Skin of body (tissue), 2 donors: Measurements from ENCODE around the gene COG2. TPM values are rescaled to one million over a fixed set of nuclear protein-coding genes. Genes with fewer than 3 reads are reported as not detected.
"Not testable (repeated sequence)": the region's sequence is repeated elsewhere in the genome, so short reads cannot be mapped to it uniquely, and the experiment has no call there.

Source experiments
- DNase-seq: peaks from one replicate; lab custom pipeline; 2025; lab: John Stamatoyannopoulos, UW
- total RNA-seq: library from RNA; depleted of rRNA; stranded (reverse); fragments of >200 nt; gene quantifications from one replicate; pipeline ENCODE4 v1.2.3, GENCODE V29; 2014

Gene COG2
- total RNA-seq, 1 donor from 2014 or later, result 18.3 TPM

GRCh38 chr1:230626232-230626631, 16.0 kb upstream of the COG2 start:
- DNase-seq, result no peak

DNA sequence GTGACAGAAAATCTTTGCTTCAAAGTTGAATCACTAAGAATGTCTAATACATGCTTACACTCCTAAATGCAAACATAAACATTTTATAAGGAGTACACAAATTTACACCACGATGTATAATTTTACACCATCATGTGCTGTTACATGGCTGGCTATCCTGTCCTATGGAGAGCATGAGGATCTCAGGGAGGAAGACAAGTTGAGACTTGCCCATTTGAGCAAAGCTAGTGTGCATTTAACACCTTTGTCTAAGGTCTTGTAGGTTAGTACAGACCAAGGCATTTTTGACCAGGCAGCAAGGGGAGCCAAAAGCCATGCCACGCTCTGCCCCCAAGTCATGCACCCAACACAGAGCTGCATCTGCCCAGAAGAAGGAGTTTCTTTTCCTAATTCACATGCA, 14.5 kb upstream of the COG2 start:
- no peak for DNase-seq

DNA sequence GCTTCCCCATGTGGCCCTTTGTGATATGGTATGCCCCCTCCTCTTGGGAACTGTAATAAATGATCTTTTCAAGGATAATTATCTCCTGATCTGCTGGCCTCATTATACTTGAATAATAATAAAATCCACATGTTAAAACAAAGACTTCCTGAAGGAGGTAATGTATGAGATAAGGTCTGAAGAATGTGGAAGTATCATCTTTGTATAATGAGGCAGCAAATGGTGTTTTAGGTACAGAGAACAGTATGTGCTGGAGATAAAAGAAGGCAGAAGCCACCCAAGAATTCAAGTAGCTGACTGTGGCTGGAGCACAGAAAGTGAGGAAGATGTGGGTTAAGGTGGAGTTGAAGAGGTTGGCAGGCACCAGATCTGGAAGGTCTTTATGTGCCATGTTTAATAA, 12.8 kb upstream of the COG2 start:
- DNase-seq, result no peak

DNA sequence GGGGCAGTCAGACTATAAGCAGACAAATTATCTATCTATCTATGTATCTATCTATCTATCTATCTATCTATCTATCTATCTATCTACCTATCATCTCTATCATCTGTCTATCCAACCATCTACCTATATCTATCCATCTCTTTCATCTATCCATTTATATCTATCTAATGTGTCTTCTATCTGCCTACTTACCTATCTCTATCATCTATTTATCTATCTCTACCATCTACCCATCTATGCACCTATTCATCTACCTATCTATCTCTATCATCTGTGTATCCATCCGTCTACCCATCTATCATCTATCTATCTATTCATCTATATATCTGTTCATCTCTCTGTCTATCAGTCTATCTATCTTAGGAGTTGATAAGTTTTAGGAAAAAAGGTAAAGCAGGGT, 10.8 kb upstream of the COG2 start:
- no peak for DNase-seq

DNA sequence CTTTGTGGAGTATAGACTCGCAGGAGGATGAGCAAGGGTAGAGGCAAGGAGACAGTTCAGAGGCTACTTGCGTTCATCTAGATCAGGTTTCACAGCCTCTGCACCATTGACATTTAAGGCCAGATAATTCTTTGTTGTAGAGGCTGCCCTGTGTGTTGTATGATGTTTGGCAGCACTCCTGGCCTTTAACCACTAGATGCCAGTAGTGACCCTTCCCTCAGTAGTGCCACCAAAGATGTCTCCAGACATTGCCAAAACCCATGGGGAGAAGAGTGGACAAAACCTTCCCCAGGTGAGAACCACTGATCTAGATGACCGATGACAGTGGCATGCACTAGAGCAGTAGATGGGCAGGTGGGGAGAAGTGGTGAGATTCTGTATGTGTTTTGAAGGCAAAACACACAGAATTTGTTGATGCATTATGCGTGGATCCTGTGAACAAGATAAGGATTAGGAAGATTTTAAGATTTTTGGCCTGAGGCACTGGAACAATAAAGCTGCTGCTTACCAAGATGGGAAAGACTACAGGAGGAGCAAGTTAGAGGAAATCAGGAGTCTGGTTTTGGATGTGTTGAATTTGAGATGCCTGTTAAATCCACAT, 9.9 kb upstream of the COG2 start:
- DNase-seq, result no peak

- DNase-seq, result no peak
These were observed 8.8 kb upstream of the COG2 start for GRCh38 chr1:230633469-230633868.

DNA sequence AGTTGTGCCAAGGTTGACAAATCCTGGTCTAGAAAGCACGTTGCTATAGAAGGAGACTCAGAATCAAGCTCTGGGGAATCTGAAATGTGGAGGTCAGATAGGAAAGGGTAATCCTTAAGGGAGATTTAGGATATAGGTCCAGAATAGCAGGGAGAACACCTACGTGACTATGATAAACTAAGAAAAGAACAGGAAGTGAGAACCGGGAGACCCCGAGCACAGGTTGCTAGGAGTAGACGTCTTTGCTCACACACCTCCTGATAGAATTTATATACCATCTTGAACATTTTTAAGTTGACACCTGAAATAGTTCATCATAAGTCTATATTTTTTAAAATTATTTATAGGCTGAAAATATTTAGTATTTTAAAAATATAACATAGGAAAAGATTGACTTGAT, 7.9 kb upstream of the COG2 start:
- no peak for DNase-seq

- no peak for DNase-seq
These were observed 5.6 kb upstream of the COG2 start for GRCh38 chr1:230636575-230637148.

- no peak for DNase-seq
These were observed 2.5 kb upstream of the COG2 start for GRCh38 chr1:230639714-230640209.

DNA sequence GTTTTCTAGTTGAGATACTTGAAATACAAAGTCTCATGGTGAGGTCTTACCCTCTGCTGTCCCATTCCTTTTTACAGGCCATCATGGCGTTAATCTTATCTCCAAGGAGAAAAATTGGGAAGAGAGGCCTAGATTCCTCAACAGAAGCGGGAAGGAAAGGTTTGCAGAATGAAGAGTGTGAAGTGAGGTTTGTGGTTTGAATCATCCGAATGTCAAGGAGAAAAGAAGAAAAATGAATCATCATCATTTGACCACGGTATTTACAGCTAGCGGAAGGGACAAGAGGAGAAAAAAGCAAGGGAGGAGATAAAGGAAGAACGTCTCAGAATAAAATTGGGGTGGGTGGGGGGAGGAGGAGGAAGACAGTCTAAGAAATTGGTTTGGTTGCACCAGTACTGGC, 935 bp upstream of the COG2 start:
- DNase-seq, result no peak

DNA sequence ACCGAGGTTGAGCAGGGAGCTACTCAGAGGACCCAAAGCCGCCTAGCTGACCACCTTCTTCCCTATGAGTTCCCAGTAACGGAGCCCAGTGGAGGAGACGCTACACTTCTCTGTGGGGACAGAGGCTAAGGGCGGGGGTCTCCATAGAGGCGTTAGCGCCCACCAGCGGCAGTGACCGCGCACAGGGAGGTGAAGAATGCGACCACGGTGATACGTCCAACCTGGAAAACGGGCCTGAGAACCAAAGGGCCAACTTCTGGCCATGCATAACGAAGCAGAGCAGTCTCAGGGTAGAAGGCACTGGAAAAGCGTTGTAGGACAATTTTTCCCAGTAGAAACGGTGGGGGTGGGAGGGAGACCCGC, 400 bp upstream of the COG2 start:
- DNase-seq, result no peak

- DNase-seq, result no peak
These were observed 1.6 kb downstream of the COG2 start for GRCh38 chr1:230643908-230644307.

DNA sequence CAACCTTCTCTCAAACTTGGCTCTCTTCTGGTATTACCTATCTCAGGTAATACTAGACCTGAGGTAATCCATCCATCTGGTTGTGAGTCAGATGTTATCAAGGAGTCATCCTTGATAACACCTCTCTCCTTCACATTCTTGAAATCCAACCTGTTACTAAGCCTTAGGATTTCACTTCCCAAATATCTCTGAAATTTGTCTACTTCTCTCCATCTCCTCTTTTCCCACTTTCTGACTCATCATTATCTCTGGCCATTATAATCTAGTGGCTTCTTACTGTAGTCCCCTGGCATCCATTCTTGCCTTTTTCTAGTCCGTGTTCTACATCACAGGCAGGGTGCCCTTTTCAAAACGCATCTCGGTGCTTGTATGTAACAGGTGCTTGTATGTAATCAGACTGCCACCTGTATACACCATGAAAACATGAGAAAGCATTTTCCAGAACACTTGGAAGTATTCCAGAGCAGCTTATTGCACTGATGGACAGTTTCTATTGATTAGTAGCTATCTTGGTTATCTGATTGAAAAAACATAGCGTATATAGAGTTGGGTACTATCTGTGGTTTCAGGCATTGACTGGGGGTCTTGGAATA, 4.5 kb downstream of the COG2 start:
- DNase-seq, result no peak

DNA sequence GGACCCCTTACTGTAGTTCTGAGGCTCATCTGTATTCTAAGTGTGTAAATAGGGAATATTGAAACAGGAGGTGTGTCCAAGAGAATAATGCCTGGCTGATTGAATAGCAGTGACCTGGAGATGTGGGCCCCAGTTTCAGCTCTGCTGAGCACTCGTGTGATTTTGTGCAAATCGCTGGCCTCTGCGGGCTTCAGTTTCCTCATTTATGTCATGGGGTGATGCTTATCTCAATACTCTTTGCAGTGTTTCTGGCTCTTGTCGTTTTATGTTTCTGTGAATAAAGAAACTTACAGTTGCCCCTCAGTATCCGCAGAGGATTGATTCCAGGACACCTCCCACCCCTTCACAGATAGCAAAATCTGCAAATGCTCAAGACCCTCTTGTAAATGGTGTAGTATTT, 5.0 kb downstream of the COG2 start:
- no peak for DNase-seq

- no peak for DNase-seq
These were observed 5.8 kb downstream of the COG2 start for GRCh38 chr1:230648114-230648513.

DNA sequence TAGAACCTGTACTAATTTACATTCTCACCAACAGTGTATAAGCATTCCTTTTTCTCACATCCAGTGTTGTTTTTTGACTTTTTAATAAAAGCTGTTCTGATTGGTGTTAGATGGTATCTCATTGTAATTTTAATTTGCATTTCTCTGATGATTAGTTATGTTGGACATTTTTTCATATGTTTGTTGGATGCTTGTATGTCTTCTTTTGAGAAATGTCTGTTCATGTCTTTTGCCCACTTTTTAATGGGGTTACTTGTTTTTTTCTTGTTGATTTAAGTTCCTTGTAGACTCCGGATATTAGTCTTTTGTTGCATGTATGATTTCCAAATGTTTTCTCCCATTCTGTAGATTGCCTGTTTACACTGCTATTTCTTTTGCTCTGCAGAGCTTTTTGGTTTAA, 8.0 kb downstream of the COG2 start:
- DNase-seq, result no peak

- no peak for DNase-seq
These were observed 9.0 kb downstream of the COG2 start for GRCh38 chr1:230651235-230651634.

DNA sequence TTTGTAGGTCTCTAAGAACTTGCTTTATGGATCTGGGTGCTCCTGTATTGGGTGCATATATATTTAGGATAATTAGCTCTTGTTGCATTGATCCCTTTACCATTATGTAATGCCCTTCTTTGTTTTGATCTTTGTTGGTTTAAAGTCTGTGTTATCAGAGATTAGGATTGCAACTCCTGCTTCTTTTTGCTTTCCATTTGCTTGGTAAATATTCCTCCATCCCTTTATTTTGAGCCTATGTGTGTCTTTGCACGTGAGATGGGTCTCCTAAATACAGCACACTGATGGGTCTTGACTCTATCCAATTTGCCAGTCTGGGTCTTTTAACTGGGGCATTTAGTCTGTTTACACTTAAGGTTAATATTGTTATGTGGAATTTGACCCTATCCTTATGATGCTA, 14.4 kb downstream of the COG2 start:
- DNase-seq, result not testable (repeated sequence)

- not testable (repeated sequence) for DNase-seq
These were observed 15.8 kb downstream of the COG2 start for GRCh38 chr1:230658103-230658502.

- DNase-seq, result no peak
These were observed 16.4 kb downstream of the COG2 start for GRCh38 chr1:230658691-230659090.

GRCh38 chr1:230661976-230662375, 19.7 kb downstream of the COG2 start:
- DNase-seq, result no peak

- DNase-seq, result no peak
These were observed 25.9 kb downstream of the COG2 start for GRCh38 chr1:230668227-230668626.

- no peak for DNase-seq
These were observed 27.3 kb downstream of the COG2 start for GRCh38 chr1:230669543-230669942.
